ENCODE measurements around the gene SNCG.
"Not testable (repeated sequence)": the region's sequence is repeated elsewhere in the genome, so short reads cannot be mapped to it uniquely, and the experiment has no call there.

SNCG gene

DNA sequence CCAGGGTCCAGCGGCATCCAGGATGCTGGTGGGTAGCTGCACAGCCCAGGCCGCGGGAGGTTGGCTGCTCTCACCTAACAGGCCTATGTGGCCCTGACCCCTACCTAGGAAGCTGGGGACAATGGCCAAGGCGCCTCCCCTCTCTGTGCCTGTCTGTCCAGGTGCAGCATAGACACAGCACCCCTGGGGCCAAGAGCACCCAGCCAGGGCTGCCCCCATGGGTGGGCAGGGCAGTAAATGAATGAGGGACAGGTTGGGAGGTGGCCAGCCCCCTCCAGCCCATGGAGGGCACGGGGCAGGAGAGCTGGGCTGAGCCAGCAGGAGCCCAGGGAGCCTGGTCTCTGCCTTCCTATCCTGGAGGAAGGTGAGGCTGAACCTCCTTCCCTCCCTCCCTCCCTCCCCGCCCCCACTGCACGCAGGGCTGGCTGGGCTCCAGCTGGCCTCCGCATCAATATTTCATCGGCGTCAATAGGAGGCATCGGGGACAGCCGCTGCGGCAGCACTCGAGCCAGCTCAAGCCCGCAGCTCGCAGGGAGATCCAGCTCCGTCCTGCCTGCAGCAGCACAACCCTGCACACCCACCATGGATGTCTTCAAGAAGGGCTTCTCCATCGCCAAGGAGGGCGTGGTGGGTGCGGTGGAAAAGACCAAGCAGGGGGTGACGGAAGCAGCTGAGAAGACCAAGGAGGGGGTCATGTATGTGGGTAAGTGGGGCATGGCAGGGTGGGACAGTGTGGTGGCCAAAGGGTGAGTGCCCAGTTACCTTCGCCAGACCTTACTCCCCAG is at the start of gene SNCG:
Gene SNCG (plus strand): TSS at position 484 of the 785 bp plus-strand sequence. CDS start 99 bp downstream, at position 583.
- DNase-seq (ENCODE audit: low read depth) = no peak

DNA sequence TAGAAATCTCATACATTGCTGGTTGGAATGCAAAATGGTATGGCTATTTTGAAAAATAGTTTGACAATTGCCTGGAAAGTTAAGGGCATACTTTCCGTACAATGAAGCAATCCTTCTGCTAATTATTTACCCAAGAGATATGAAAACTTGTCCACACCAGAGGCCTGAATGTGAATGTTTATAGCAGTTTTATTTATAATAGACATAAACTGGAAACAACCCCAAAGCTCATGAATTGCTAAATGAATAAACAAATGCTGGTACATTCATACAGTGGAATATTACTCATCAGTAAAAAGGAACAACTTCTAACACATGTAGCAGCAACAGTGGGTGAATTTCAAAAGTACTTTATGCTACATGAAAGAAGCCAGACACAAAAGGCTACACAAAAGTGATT is 43.7 kb upstream of the SNCG start:
- no peak for DNase-seq (ENCODE audit: low read depth)

DNA sequence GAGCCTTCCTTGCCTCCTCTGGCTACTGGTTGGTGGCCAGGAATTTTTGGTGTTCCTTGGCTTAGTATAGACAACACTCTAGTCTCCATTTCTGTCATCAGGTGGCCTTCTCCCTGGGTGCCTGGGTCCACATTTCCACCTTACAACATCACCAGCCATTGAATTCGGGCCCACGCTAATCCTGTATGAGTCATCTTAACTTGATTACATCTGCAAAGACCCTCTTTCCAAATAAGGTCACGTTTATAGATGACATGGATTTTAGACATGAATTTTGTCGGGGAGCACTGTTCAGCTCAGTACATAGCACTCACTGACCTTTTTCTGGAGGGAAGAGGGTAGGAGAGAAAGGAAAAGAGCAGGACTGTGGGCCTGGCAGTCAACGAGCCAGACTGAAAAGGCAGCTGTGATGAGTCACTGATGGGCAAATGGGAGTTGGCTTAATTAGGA is 40.4 kb upstream of the SNCG start:
- no peak for DNase-seq (ENCODE audit: low read depth)

DNA sequence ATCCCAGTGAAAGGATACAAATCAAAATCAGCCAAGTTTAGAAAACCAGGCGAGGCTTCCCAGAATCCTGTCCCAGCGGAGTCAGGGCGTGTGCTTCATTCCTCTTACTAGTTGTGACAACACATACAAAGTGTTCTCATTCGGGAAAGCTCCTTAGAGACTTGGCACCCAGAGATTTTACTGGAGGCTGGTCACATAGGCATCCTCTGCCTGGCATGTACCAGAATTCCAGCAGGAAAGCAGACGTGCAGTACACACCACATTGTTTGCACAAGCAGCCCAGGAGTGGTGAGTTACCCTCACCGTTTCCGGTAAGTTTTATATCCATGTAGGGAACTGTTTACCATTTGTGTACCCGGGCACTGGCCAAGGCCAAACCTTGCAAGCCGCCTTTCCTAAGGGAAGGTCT is 35.8 kb upstream of the SNCG start:
- no peak for DNase-seq (ENCODE audit: low read depth)

DNA sequence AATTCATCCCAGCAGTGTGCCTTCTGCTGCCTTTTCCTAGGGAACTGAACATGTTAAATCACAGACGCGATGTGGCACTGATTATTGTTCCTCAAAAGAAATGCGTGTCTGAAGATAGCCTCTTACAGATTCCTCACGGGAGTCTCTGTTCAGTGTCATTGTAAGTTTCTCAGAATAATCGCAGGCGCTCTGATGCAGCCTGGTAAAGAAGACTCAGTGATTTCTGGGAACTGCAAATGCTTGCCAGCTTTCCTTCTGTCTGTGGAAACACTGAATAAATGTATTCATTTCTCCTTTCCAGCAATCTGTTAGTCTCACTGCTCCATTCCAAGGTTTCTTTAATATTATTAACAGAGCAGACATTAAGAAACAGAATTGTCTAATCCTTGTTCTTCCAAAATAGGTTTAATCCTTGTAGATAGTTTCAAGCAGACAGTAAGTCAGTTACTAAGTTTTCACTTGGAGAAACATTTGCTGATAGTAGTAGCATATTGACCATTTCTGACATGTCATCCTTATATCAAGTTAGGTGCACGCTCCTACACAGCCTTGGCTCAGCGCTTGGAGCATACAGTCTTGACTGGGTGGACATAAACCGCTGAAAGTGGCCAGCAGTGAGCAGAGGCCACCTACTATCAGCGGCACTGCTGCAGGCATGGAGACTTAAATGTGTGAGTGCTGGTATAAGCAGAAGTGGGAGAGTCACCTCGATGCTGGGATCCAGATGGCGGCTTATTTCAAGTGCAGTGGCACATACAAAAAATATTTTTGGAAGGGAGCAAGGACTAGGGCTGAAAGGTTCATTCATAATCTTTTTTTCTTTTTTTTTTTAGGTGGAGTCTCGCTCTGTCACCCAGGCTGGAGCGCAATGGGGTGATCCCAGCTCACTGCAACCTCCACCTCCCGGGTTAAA is 28.7 kb upstream of the SNCG start:
- no peak for DNase-seq (ENCODE audit: low read depth)

DNA sequence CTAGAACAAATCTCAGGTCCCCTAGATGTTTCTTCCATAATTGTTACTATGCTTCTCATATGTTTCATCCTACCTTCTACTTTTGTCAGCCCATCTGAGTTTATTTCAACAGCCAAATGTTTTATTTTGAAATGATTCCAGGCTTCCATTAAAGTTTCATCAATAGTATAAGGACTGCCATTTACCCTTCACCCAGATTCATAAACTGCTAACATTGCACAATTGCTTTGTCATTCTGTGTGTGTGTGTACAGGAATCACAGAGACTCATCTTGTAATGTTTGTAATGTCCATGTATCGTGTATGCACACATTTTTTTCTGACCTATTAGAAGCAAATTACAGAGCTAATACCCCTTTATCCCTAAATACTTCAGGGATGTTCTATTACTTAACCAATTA is 26.5 kb upstream of the SNCG start:
- DNase-seq (ENCODE audit: low read depth) = no peak

DNA sequence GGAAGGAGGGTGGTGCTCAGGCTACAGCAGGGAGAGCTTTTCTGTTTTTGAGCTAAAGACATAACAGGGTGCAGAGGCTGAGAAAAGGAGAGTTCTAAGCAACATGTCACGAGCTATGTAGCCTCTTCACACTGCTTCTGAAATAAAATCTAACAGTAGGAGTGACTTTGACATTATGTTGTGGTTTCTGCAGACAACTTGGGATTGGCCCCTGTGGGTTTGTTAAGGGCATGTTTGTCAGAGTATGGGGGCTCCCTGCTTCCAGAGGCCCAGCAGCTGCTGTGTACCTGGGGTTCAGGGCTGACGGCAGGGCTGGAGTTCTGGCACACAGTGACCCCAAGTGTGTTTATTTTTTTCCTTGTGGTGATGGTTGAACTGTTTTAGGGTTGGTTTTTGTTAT is 25.7 kb upstream of the SNCG start:
- no peak for DNase-seq (ENCODE audit: low read depth)

DNA sequence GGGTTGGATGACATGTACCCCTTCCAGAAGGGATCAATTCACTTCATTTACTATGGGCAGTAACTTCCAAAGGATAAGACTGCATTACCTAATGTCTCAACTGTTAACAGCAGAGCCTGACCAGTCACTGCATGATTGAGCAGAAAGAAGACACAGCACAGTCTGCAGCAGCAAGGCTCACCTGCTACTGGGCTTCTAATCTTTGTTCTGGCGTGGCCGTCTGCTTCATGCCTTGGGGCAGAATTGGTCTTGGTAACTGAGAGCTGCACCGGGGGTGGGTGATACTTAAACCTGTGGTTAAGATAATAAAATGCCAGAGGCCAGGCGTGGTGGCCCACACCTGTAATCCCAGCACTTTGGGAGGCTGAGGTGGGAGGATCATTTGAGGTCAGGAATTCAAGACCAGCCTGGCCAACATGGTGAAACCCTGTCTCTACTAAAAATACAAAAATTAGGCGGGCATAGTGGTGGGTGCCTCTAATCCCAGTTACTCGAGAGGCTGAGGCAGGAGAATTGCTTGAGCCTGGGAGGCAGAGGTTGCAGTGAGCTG is 24.2 kb upstream of the SNCG start:
- DNase-seq (ENCODE audit: low read depth) = not testable (repeated sequence)

DNA sequence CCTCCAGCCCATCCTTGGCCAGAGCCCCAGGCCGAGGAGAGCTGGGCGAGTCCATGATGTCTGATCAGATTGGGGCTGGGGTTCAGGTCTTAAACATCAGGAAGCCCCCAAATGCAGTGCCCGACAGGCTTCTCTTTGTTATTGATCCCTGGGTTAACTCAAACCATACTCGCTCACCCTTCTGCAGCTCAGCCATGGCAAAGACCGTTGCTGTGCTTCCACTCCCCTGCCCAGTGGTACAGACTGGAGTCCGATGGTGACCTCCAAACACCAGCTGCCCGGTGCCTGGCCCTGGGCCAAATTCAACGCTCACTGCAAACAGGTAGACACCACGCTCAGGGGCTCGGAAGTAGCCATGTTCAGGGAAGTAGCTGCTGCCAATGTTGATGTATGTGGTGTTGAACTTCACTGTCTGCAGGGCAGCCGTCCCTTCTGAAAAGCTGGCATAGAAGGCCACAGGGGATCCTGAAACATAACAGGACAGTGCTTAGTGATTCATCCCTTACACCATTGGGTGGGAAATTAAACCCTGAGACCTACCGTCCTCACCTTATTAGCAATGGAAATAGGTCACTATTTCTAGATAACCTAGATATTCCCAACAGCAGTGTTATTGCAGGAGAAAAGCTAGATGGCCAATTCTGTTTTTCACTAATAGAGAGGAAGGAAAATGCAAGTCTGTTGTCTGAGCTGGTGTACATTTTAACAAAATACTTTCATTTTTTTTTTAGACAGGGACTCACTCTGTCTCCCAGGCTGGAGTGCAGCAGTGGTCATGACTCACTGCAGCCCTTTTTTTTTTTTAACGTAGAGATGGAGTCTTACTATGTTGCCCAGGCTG is 21.5 kb upstream of the SNCG start:
- DNase-seq (ENCODE audit: low read depth) = no peak

DNA sequence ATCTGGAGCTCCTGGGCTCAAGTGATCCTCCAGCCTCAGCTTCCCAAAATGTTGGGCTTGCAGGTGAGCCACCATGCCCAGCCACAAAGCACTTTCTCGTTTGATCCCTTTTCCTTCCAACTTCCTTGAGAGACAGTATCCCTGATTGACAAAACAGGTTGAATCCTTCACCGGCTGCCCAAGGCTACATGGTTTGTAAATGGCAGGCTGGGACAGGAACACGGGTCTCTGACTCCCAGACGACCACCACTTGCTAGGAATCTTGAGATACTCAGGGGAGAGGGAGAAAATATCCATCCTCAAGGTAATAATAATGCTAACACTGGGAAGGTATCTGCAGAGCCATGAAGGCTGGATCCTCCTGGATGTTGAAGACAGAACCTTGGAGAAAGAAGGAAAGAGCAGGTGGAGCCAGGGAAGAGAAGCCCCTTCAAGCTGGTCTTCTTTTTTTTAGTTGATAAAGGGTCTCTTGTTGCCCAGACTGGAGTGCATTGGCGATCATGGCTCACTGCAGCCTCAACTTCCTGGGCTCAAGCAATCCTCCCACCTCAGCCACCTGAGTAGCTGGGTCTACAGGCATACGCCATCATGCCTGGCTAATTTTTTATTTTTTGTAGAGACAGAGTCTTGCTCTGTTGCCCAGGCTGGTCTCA is 20.8 kb upstream of the SNCG start:
- DNase-seq (ENCODE audit: low read depth) = no peak

DNA sequence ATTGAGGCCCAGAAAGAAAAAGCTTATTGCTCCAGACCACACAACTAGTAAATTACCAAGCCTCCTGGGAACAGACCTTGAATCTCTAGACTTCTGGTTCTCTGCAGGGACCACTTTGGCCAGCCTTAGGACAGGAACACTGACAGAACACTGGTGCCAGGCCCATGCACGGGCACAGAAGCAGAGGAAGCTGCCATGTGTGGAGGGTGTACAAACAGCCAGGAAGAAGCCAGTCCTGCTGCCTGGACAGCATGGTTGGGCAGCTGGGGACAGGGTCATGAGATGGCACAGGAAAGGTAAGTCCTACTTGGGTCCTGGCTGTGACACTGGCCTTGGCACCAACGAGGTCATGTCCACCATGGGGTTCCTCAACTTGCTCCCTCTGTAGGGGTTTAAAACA is 20.1 kb upstream of the SNCG start:
- no peak for DNase-seq (ENCODE audit: low read depth)

DNA sequence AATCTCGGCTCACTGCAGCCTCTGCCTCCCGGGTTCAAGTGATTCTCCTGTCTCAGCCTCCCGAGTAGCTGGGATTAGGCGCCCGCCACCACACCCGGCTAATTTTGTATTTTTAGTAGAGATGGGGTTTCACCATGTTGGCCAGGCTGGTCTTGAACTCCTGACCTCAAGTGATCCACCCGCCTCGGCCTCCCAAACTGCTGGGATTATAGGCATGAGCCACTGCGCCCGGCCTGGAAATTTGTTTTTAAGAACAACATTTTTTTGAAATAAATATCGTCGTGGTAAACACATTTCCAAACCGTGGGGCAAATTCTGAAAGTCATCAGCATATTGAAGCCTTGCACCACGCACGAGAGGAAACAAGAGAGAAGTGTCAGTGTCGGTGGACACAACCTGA is 18.3 kb upstream of the SNCG start:
- DNase-seq (ENCODE audit: low read depth) = not testable (repeated sequence)

DNA sequence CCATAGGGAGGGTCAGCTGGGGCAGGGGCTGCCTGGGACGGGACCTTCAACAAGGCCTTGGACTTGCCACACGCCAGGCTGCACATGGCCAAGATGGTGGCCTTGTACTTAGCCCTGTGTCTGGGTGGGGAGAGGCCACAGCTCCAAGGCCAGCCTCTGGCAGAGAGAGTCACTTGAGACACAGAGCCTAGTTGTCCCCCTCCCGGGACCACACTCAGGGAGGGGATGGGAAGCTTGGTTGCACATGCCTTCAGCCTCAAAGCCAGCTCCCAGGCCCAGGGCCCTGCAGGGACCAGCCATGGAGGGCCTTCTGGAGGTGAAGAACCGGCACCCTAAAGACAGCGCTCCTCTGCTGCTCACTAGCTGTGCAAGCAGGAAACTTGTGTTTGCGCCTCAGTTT is 17.7 kb upstream of the SNCG start:
- DNase-seq (ENCODE audit: low read depth) = no peak

DNA sequence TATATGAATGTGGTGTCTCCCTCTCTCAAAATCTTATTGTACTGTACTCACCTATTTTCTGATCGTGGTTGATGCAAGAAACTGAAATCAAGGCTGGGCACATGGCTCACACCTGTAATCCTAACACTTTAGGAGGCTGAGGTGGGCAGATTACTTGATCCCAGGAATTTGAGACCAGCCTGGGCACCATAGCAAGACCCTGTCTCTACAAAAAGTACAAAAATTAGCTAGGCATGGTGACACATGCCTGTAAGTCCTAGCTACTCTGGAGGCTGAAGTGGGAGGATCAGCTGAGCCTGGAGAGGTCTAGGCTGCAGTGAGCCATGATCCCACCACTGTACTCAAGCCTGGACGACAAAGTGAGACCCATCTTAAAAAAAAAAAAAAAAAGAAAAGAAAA is 17.0 kb upstream of the SNCG start:
- no peak for DNase-seq (ENCODE audit: low read depth)

DNA sequence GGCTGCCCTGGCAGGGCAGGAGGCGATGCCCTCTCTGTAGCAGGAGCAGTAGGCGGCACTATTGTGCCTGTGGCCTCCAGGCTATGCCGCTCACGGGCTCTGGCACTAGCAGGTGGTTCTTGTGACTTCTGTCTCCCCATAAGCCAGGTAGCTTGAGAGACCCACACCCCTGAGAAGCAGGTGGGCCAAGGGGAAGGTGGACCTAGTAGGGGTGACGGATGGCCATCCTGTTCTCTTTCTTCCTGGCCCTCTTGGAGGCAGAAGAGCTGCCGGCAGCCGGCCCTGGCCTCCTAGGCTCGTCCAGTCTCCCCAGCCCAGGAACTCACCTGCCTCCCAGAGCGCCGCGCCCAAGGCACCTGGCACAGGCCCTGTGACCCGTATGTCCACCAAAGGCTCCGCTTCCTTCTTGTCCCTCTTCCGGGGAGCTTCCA is 16.4 kb upstream of the SNCG start:
- no peak for DNase-seq (ENCODE audit: low read depth)

DNA sequence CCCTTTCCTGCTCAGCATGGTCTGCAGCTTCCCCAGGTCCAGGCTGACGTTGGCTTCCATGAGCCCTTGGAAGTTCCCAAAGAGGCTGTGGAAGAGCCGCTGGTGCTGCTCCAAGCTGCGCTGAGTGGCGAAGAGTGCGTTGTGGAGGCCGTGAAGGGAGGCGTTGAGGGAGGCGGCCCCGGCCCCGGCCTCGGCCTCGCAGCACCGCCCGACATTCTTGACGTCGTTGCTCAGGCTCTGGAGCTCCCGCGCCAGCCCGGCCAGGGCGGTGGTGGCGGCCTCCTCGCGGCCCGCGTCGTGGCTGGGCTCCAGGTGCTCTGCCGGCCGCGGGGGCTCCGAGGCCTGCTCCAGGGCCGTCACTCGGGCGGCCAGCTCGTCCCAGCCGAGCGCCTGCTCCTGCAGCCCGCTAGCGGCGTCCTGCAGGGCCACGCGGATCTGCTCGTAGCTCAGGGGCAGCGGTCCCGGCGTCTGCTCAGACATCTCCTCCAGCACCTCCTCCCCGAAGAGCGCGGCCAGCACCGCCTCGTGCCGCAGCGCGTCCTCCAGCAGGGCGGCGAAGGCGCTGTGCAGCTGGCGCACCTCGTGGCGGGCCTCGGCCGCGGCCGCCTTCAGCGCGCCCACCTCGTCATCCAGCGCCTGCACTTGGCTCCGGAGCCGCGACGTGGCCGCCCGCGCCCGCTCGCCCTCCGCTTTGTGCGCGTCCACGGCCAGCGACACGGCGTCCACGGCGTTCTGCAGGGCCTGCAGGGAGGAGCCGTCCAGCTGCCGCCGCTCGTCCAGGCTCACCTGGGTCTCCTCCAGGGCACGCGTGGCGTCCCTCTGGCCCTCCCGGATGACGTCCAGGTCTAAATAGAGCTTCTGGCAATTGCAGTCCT is 15.7 kb upstream of the SNCG start:
- no peak for DNase-seq (ENCODE audit: low read depth)

DNA sequence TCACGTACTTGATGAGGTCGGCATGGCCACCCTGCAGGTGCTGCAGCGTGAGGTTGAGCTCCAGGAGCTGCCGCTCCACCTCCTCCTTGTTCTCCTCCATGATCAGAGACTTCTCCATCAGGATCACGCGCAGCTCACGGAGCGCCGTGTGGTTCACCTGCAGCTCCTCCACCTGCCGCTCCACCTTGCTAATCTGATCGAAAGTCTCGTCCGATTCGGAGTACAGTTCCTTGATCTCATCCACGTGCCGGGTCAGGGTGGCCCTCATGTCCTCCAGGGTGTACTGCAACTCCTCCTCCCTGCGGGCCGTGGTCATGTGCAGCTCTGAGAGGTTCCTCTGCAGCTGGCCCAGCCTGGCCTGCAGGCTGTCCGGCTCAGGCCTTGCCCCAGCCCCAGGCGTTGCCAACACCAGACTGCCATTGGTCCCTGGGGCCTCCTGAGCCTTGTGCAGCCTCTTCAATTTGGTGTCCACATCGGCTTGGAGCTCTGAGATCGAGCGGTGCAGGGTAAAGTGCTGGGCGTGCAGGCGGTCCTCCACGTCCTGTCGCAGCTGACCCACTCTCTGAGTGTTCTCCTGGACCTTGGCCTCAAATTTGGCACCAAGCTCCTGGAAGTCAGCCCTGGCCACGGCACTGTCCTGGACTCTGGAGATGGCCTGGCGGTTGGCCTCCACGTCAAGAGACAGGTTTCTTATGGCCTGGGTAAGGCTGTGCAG is 14.9 kb upstream of the SNCG start:
- no peak for DNase-seq (ENCODE audit: low read depth)

DNA sequence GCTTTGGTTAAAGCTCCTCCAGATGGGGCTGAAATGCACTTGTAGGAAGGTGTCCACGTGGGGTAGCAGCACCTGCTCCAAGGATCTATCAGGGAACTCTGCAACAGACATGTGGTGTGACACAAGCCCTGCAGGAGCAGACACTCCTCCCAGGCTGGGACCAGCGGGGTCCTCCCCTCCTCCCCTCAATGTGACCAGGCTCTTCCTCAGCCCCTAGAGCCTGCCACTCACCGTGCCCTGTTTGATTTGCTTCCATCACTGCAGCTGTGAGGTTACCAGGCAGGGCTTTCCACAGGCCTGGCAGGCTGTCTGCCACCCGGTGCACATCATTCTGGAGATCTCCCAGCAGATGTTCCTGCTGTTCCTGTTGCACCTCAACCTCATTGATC is 14.4 kb upstream of the SNCG start:
- no peak for DNase-seq (ENCODE audit: low read depth)

DNA sequence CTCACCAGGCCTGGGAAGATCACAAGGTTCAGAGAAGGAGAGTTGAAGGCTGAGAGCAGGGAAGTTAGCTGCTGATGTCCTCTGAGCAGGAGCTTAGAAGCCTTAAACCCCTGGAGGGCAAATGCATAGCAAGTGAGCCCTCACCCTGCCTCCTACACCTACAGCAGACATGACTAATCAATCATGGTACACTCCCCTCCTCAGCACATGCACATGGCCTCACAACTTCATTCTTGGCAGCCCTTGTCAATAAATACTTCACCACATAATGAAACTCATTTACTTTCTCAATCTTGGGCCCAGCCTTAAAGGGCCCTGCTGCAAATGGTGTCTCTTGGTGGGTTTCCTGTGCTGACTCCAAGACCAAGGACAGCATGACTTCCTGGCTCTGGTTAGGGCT is 13.9 kb upstream of the SNCG start:
- no peak for DNase-seq (ENCODE audit: low read depth)

DNA sequence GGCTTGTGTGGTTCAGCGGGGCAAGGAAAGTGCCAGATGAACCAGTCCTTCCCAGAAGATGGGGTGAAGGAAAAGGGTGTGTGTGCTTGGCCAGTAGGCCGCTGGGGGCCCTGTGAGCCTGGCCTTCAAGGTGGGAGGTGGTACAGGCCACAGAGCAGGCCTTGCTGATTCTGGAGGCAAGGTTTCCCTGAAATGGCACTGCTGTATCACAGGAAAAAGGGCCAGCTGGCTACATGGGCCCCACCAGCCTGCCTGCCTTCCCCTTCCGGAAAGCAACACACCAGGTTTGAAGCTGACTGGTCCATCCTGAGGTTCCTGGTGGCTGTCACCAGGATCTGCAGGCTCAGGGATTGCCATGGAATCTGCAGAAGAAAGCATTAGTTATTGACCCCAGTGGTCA is 13.5 kb upstream of the SNCG start:
- DNase-seq (ENCODE audit: low read depth) = no peak
